HepG2 (cell line): ENCODE data around the gene PEX14. TPM values are rescaled to one million over a fixed set of nuclear protein-coding genes. Genes with fewer than 3 reads are reported as not detected.

Experiments
- CAMTA2 ChIP-seq: sonication (generic); formaldehyde crosslinking; IDR thresholded peaks from 2 replicates; pipeline ENCODE4 v1.4.0; 2020; ENCODE audit warnings: mild to moderate bottlenecking, missing genetic modification reagents, borderline replicate concordance
- DNMT1 ChIP-seq: sonication (generic); formaldehyde crosslinking; IDR thresholded peaks from 2 replicates; pipeline ENCODE4 v1.5.1; 2020; ENCODE audit warnings: mild to moderate bottlenecking, missing genetic modification reagents
- DR1 ChIP-seq: sonication (generic); formaldehyde crosslinking; IDR thresholded peaks from 2 replicates; pipeline ENCODE4 v1.8.0; 2021; ENCODE audit warnings: mild to moderate bottlenecking, missing genetic modification reagents, inconsistent platforms
- FIP1L1 ChIP-seq: fragments of 200-400 bp; formaldehyde crosslinking; IDR thresholded peaks from 2 replicates; pipeline ENCODE4 v1.6.1; 2018; ENCODE audit warnings: low read depth, mild to moderate bottlenecking, low read length, moderate library complexity, borderline replicate concordance; ENCODE audit not compliant: insufficient read depth
- FOSL1 ChIP-seq: sonication (generic); formaldehyde crosslinking; IDR thresholded peaks from 2 replicates; pipeline ENCODE4 v1.9.0; 2021; ENCODE audit warnings: missing genetic modification reagents, borderline replicate concordance
- MTA1 ChIP-seq: sonication (generic); formaldehyde crosslinking; IDR thresholded peaks from 2 replicates; pipeline ENCODE4 v1.4.0; 2020; ENCODE audit warnings: missing genetic modification reagents, mild to moderate bottlenecking, borderline replicate concordance
- NFYB ChIP-seq: sonication (generic); formaldehyde crosslinking; IDR thresholded peaks from 2 replicates; pipeline ENCODE4 v1.4.0; 2020; ENCODE audit warnings: missing genetic modification reagents
- NRL ChIP-seq: sonication (generic); formaldehyde crosslinking; IDR thresholded peaks from 2 replicates; pipeline ENCODE4 v1.5.0; 2020; ENCODE audit warnings: missing genetic modification reagents, mild to moderate bottlenecking, moderate library complexity, borderline replicate concordance
- PRMT3 ChIP-seq: sonication (generic); formaldehyde crosslinking; IDR thresholded peaks from 2 replicates; pipeline ENCODE4 v1.8.1; 2022; ENCODE audit warnings: low read depth, mild to moderate bottlenecking, moderate library complexity, missing genetic modification reagents, borderline replicate concordance
- SAP130 ChIP-seq: IDR thresholded peaks from 2 replicates; pipeline ENCODE4 v1.6.1; 2016; ENCODE audit warnings: low read depth
- SRY ChIP-seq: sonication (generic); formaldehyde crosslinking; IDR thresholded peaks from 2 replicates; pipeline ENCODE4 v1.8.0; 2022; ENCODE audit warnings: mild to moderate bottlenecking, missing genetic modification reagents
- SUZ12 ChIP-seq: fragments of 150-350 bp; IDR thresholded peaks from 2 replicates; pipeline ENCODE4 v1.6.1; 2014; ENCODE audit warnings: low read depth, low read length
- ZBTB38 ChIP-seq: sonication (generic); formaldehyde crosslinking; IDR thresholded peaks from 2 replicates; pipeline ENCODE4 v1.5.1; 2020; ENCODE audit warnings: mild to moderate bottlenecking, missing genetic modification reagents
- ZFY ChIP-seq: sonication (generic); formaldehyde crosslinking; IDR thresholded peaks from 2 replicates; pipeline ENCODE4 v1.4.0; 2020; ENCODE audit warnings: missing genetic modification reagents
- ZNF274 ChIP-seq: sonication (generic); formaldehyde crosslinking; IDR thresholded peaks from 2 replicates; pipeline ENCODE4 v1.5.1; 2020; ENCODE audit warnings: mild to moderate bottlenecking, missing genetic modification reagents
- polyA plus RNA-seq, 8 experiments: library from polyadenylated mRNA; depleted of rRNA in 3 of 8; stranded (reverse) in 7 of 8; unstranded in 1 of 8; fragments of >200 nt; fragmentation: Illumina TruSeq in 4 of 8; extraction: Trizol in 4 of 8; gene quantifications; 2 replicates each; pipeline versions ENCODE4 v1.2.1 to v1.2.3, GENCODE V29; 2011 to 2016; ENCODE audit warnings: low read depth in 4 of 8, missing spikeins in 1 of 8, mixed read lengths in 1 of 8; ENCODE audit not compliant: insufficient read depth in 1 of 8
- total RNA-seq, 5 experiments: library from RNA; depleted of rRNA; stranded (reverse); fragments of >200 nt; fragmentation: Illumina TruSeq; extraction: Trizol; gene quantifications; 2 replicates each; pipeline ENCODE4 v1.2.3, GENCODE V29; 2016; ENCODE audit warnings: low read depth in 1 of 5
- TF ChIP-seq, protein P1 (sequence below): sonication (generic); formaldehyde crosslinking; conservative IDR thresholded peaks from 2 replicates; pipeline ENCODE4 v1.4.0; 2020; ENCODE audit warnings: missing genetic modification reagents
- TF ChIP-seq, protein P2 (sequence below): sonication (generic); IDR thresholded peaks from 2 replicates; pipeline ENCODE4 v1.6.1; 2016; ENCODE audit warnings: low read depth, borderline replicate concordance
- TF ChIP-seq, protein P3 (sequence below): sonication (generic); formaldehyde crosslinking; IDR thresholded peaks from 2 replicates; pipeline ENCODE4 v1.4.0; 2020; ENCODE audit warnings: missing genetic modification reagents

PEX14 gene
- total and polyA plus RNA-seq, 2 of the 13 experiments (the other 11 are each of a cell fraction or from before 2014, with no cell fraction given): 6.5 to 9.9 TPM

DNA sequence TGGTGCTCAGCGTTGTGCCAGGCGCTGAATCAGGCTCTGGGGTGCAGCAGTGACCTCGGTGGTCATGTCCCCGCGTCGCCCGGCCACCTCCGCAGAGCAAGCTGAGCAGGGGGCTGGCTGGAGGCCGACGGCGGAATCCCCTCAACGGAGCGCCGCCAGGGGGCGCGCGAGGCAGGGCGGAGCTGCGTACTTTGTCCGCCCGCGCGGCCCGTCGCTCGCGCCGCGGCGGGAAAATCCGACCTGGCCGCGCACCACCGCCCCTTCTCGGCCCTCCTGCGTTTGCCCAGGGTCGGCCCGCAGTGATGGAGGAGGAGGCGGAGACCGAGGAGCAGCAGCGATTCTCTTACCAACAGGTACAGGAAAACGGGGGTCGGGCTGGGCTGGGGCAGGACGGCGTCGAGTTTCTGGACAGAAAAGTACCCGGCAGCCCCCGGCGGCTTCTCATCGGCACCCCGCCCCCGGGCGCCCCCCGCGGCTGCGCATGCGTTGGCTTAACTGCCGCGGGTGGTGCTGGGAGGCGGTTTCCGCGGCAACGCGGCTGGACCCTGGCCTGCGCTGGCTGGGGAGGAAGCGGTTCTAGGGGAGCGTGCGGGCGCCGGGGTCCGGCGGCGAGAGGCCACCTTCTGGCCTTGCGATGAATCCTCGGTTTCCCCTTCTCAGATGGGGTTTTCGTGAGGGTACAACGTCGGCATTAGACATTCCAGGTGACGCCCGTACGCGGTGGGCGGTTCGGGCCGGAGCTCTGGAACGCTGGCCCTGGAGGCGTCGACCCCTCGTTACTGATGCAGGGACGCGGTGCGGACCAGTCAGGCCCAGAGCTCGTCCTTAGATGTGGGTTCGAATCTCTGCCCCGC lies 44.3 kb upstream of the PEX14 start, which contains the start of gene CENPS (continued):
- TF ChIP-seq, protein P1, sequence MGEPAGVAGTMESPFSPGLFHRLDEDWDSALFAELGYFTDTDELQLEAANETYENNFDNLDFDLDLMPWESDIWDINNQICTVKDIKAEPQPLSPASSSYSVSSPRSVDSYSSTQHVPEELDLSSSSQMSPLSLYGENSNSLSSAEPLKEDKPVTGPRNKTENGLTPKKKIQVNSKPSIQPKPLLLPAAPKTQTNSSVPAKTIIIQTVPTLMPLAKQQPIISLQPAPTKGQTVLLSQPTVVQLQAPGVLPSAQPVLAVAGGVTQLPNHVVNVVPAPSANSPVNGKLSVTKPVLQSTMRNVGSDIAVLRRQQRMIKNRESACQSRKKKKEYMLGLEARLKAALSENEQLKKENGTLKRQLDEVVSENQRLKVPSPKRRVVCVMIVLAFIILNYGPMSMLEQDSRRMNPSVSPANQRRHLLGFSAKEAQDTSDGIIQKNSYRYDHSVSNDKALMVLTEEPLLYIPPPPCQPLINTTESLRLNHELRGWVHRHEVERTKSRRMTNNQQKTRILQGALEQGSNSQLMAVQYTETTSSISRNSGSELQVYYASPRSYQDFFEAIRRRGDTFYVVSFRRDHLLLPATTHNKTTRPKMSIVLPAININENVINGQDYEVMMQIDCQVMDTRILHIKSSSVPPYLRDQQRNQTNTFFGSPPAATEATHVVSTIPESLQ: no peak
- TF ChIP-seq FOSL1 (CRISPR knock-in tag) (no peak), ZFY (CRISPR knock-in tag) (peak; percentile 96), DNMT1 (no peak), SRY (peak; percentile 98; the same call in 1 of the 2 replicates), SAP130 (CRISPR knock-in tag) (peak; percentile 96), ZBTB38 (CRISPR knock-in tag) (peak; percentile 91; the same call in 1 of the 2 replicates), PRMT3 (CRISPR knock-in tag) (peak; percentile 86; the same call in 1 of the 2 replicates), FIP1L1 (0 out of 2 replicates have a peak, but pooled peaks have one; percentile 18), CAMTA2 (CRISPR knock-in tag) (peak; percentile 52; the same call in 1 of the 2 replicates), ZNF274 (CRISPR knock-in tag) (peak; percentile 82; the same call in 1 of the 2 replicates), MTA1 (CRISPR knock-in tag) (no peak), SUZ12 (peak; percentile 38; the same call in 1 of the 2 replicates), NRL (CRISPR knock-in tag) (peak; percentile 82), NFYB (no peak), DR1 (CRISPR knock-in tag) (peak; percentile 73; the same call in 1 of the 2 replicates)
- TF ChIP-seq, protein P2, sequence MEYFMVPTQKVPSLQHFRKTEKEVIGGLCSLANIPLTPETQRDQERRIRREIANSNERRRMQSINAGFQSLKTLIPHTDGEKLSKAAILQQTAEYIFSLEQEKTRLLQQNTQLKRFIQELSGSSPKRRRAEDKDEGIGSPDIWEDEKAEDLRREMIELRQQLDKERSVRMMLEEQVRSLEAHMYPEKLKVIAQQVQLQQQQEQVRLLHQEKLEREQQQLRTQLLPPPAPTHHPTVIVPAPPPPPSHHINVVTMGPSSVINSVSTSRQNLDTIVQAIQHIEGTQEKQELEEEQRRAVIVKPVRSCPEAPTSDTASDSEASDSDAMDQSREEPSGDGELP: peak; percentile 40; the same call in 1 of the 2 replicates
- TF ChIP-seq, protein P3, sequence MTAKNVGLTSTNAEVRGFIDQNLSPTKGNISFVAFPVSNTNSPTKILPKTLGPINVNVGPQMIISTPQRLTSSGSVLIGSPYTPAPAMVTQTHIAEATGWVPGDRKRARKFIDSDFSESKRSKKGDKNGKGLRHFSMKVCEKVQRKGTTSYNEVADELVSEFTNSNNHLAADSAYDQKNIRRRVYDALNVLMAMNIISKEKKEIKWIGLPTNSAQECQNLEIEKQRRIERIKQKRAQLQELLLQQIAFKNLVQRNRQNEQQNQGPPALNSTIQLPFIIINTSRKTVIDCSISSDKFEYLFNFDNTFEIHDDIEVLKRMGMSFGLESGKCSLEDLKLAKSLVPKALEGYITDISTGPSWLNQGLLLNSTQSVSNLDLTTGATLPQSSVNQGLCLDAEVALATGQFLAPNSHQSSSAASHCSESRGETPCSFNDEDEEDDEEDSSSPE (CRISPR knock-in tag): peak; percentile 100
